Gastrocnemius medialis (tissue), 4 donors: ENCODE data around the gene AGAP1. TPM values are rescaled to one million over a fixed set of nuclear protein-coding genes. Genes with fewer than 3 reads are reported as not detected.
"Not testable (repeated sequence)": the region's sequence is repeated elsewhere in the genome, so short reads cannot be mapped to it uniquely, and the experiment has no call there.

ENCODE experiments used
- ATAC-seq, 2 donors: fragments of 150-250 bp; one replicate each; pipeline ENCODE4 v1.9.1; 2016
- DNase-seq, 2 donors: peaks; one replicate each; pipeline ENCODE4 v3.0.0-alpha.2; 2019
- H3K27ac ChIP-seq, 4 donors: fragments of 200-600 bp; sonication (generic); 1 replicate in 1 of 4; 2 replicates in 3 of 4; pipeline ENCODE4 v1.5.1; 2016 to 2018; ENCODE audit warnings: mild to moderate bottlenecking in 2 of 4, moderate library complexity in 1 of 4
- H3K27me3 ChIP-seq, 3 donors: fragments of 200-600 bp; sonication (generic) in 2 of 3; 1 replicate in 1 of 3; 2 replicates in 2 of 3; pipeline versions ENCODE4 v1.5.1 to v1.6.0; 2016 to 2019; ENCODE audit warnings: mild to moderate bottlenecking in 1 of 3, moderate library complexity in 1 of 3
- H3K36me3 ChIP-seq, 2 donors: fragments of 200-600 bp; sonication (generic) in 1 of 2; one replicate each; pipeline ENCODE4 v1.5.1; 2017 to 2018
- H3K4me1 ChIP-seq, 2 donors: fragments of 200-600 bp; sonication (generic) in 1 of 2; one replicate each; pipeline ENCODE4 v1.5.1; 2016 to 2017; ENCODE audit warnings: mild to moderate bottlenecking in 2 of 2
- H3K4me3 ChIP-seq, 4 donors: fragments of 200-600 bp; sonication (generic) in 3 of 4; 1 replicate in 1 of 4; 2 replicates in 3 of 4; pipeline ENCODE4 v1.5.1; 2016 to 2019; ENCODE audit warnings: mild to moderate bottlenecking in 2 of 4
- H3K9me3 ChIP-seq, 3 donors: fragments of 200-600 bp; sonication (generic) in 2 of 3; 1 replicate in 1 of 3; 2 replicates in 2 of 3; pipeline ENCODE4 v1.5.1; 2016 to 2019
- POLR2A ChIP-seq, 2 donors: fragments of 450-650 bp; IDR thresholded peaks; one replicate each; pipeline ENCODE4 v1.6.1; 2017; ENCODE audit warnings: antibody characterized with exemption in 2 of 2, mild to moderate bottlenecking in 2 of 2, moderate library complexity in 2 of 2
- in situ Hi-C, 4 donors: fragments of 200-750 bp; cut with MboI; loops; one replicate each; pipeline versions ENCODE4 v1.15.0 to v1.8.0; 2017; ENCODE audit warnings: low sequenced_read_pairs in 4 of 4
- intact Hi-C: fragments of 100-400 bp; cut with DNase I; formaldehyde crosslinking; loops from one replicate; pipeline ENCODE4 v1.15.1; 2023; ENCODE audit warnings: low total_unique reads
- total RNA-seq, 4 donors: library from RNA; depleted of rRNA; stranded (reverse); fragments of >200 nt; gene quantifications; one replicate each; pipeline versions ENCODE4 v1.1.0 to v1.2.3, GENCODE V29; 2016
- TF ChIP-seq, protein P1 (sequence below), 5 experiments: fragments of 450-650 bp in 3 of 5; fragments of 200-600 bp in 2 of 5; sonication (generic) in 2 of 5; IDR thresholded peaks in 4 of 5; conservative IDR thresholded peaks in 1 of 5; 1 replicate in 4 of 5; 2 replicates in 1 of 5; pipeline ENCODE4 v1.5.1; 2016 to 2019; ENCODE audit warnings: antibody characterized with exemption in 5 of 5, mild to moderate bottlenecking in 3 of 5, moderate library complexity in 3 of 5

Gene AGAP1
- total RNA-seq, 4 donors from 2014 or later, result 8.5 to 26.8 (median 14.4) TPM

DNA sequence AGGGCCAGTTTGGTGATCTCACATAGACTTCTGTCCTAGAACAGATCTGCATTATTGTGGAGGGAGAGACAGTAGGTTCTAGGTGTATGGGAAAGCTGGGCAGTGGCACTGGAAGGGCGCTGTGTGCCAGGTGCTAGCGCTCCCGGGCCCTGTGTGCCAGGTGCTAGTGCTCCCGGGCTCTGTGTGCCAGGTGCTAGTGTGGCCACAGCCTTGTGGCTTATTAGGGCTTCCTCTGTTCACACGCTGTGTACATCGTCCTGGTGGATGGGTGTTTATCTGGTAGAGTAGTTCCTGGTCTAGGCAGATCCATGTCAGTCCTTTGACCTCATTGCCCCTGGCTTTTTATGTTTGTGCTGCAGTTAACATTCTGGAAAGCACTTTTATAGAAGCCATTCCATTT, 263.4 kb downstream of the AGAP1 start:
- intact Hi-C loops, result no loop called here

GRCh38 chr2:235757640-235758039, 263.8 kb downstream of the AGAP1 start:
- TF ChIP-seq, protein P1, sequence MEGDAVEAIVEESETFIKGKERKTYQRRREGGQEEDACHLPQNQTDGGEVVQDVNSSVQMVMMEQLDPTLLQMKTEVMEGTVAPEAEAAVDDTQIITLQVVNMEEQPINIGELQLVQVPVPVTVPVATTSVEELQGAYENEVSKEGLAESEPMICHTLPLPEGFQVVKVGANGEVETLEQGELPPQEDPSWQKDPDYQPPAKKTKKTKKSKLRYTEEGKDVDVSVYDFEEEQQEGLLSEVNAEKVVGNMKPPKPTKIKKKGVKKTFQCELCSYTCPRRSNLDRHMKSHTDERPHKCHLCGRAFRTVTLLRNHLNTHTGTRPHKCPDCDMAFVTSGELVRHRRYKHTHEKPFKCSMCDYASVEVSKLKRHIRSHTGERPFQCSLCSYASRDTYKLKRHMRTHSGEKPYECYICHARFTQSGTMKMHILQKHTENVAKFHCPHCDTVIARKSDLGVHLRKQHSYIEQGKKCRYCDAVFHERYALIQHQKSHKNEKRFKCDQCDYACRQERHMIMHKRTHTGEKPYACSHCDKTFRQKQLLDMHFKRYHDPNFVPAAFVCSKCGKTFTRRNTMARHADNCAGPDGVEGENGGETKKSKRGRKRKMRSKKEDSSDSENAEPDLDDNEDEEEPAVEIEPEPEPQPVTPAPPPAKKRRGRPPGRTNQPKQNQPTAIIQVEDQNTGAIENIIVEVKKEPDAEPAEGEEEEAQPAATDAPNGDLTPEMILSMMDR (IDR thresholded peaks at IDR 0.05 in 4 of 5, conservative IDR thresholded peaks at IDR 0.05 in 1 of 5), result no peak
- TF ChIP-seq POLR2A (IDR thresholded peaks at IDR 0.05), result no peak
- Histone ChIP-seq H3K4me3 (no peak overlapping the region), H3K27ac (no peak overlapping the region), H3K36me3 (no peaks in the 10 kb centered on the region), H3K9me3 (no peaks in the 10 kb centered on the region), H3K27me3 (no peaks in the 10 kb centered on the region), H3K4me1 (no peaks in the 10 kb centered on the region)
- no peak for DNase-seq
- in situ Hi-C loops, result loop anchor here in 2 of 4 donors (25.0 kb wide), 1 partner anchor 1305 kb away; no protein-coding TSS in a partner anchor
- intact Hi-C loops, result no loop called here
- ATAC-seq, result no peak

More for the DNA sequence above, 263.4 kb downstream of the AGAP1 start:
- Histone ChIP-seq H3K36me3 (no peaks in the 10 kb centered on the region), H3K4me1 (no peaks in the 10 kb centered on the region), H3K9me3 (no peaks in the 10 kb centered on the region), H3K27me3 (no peaks in the 10 kb centered on the region), H3K4me3 (no peak overlapping the region), H3K27ac (no peak overlapping the region)
- ATAC-seq, result no peak
- no peak for TF ChIP-seq POLR2A (IDR thresholded peaks at IDR 0.05)
- TF ChIP-seq, protein P1 (IDR thresholded peaks at IDR 0.05 in 4 of 5, conservative IDR thresholded peaks at IDR 0.05 in 1 of 5), result no peak
- no peak for DNase-seq
- in situ Hi-C loops, result loop anchor here in 2 of 4 donors (25.0 kb wide), 1 partner anchor 1305 kb away; no protein-coding TSS in a partner anchor

- H3K36me3 ChIP-seq, result no peaks in the 10 kb centered on the region
- no peak for DNase-seq
- no peaks in the 10 kb centered on the region for H3K27me3 ChIP-seq
- TF ChIP-seq POLR2A (IDR thresholded peaks at IDR 0.05), result no peak
- TF ChIP-seq, protein P1 (IDR thresholded peaks at IDR 0.05 in 4 of 5, conservative IDR thresholded peaks at IDR 0.05 in 1 of 5), result no peak
- no peaks in the 10 kb centered on the region for H3K9me3 ChIP-seq
- ATAC-seq, result no peak
- H3K27ac ChIP-seq, result no peak overlapping the region
- intact Hi-C loops (loop anchor here (10.0 kb wide), 1 partner anchor 1312 kb away; no protein-coding TSS in a partner anchor), in situ Hi-C loops (loop anchor here in 2 of 4 donors (25.0 kb wide), 1 partner anchor 1299 kb away; no protein-coding TSS in a partner anchor)
- H3K4me1 ChIP-seq, result no peaks in the 10 kb centered on the region
- no peak overlapping the region for H3K4me3 ChIP-seq
Measured at GRCh38 chr2:235762832-235763598, 269.2 kb downstream of the AGAP1 start.

DNA sequence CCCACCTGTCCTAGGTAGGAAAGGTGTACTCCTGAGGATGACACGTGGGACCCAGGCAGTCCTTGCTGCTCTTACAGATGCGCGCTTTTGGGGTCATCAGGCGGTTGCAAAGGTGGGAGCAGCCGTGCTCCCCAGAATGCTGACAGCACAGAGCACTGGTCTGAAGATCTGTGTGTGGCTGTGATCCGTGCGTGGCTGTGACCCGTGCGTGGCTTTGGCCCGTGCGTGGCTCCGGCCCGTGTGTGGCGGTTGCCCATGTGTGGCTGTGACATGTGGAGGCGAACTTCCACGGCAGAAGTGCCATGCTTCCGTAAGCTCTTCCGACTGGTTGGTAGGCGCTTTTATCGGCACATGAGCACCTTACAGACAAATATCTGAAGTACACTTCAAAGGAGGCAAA, 270.0 kb downstream of the AGAP1 start:
- Histone ChIP-seq H3K4me3 (no peak overlapping the region), H3K27me3 (no peaks in the 10 kb centered on the region), H3K36me3 (no peaks in the 10 kb centered on the region), H3K9me3 (no peaks in the 10 kb centered on the region), H3K4me1 (no peaks in the 10 kb centered on the region), H3K27ac (no peak overlapping the region)
- in situ Hi-C loops (loop anchor here in 2 of 4 donors (25.0 kb wide), 1 partner anchor 1298 kb away; no protein-coding TSS in a partner anchor), intact Hi-C loops (loop anchor here (10.0 kb wide), 1 partner anchor 1311 kb away; no protein-coding TSS in a partner anchor)
- no peak for DNase-seq
- TF ChIP-seq, protein P1 (IDR thresholded peaks at IDR 0.05 in 4 of 5, conservative IDR thresholded peaks at IDR 0.05 in 1 of 5), result no peak
- no peak for TF ChIP-seq POLR2A (IDR thresholded peaks at IDR 0.05)
- ATAC-seq, result no peak

DNA sequence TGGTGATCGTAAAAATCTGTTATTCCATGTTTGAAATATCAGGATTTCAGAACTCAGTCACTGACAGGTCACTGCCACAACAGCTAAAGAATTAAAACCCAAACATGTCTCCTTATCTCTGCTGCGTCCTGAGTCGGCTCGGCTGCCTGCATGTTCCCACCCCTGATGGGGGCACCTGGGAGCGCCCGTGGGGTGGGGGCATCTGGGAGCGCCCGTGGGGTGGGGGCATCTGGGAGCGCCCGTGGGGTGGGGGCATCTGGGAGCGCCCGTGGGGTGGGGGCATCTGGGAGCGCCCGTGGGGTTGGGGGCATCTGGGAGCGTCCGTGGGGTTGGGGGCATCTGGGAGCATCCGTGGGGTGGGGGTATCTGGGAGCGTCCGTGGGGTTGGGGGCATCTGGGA, 270.6 kb downstream of the AGAP1 start:
- in situ Hi-C loops, result loop anchor here in 2 of 4 donors (25.0 kb wide), 1 partner anchor 1298 kb away; no protein-coding TSS in a partner anchor
- intact Hi-C loops, result loop anchor here (10.0 kb wide), 1 partner anchor 1310 kb away; no protein-coding TSS in a partner anchor
- not testable (repeated sequence) for H3K4me3 ChIP-seq, DNase-seq, ATAC-seq, H3K27ac ChIP-seq, H3K27me3 ChIP-seq, H3K36me3 ChIP-seq, H3K4me1 ChIP-seq, H3K9me3 ChIP-seq
